CD4-positive, alpha-beta T cell treated with Interleukin-17A for 4 hours (primary cell): Measurements from ENCODE around the gene LRRC42.
"Not testable (repeated sequence)": the region's sequence is repeated elsewhere in the genome, so short reads cannot be mapped to it uniquely, and the experiment has no call there.

ENCODE experiments used
- DNase-seq: peaks from one replicate; pipeline ENCODE4 v3.0.0-alpha.2; 2020; ENCODE audit warnings: mixed read lengths

Gene LRRC42

GRCh38 chr1:53968125-53968513 is 22.0 kb downstream of the LRRC42 start:
- DNase-seq, result no peak

GRCh38 chr1:53969323-53969722 is 23.2 kb downstream of the LRRC42 start:
- not testable (repeated sequence) for DNase-seq

- DNase-seq, result no peak
These were observed 25.6 kb downstream of the LRRC42 start for GRCh38 chr1:53971718-53972117.

- DNase-seq, result no peak
These were observed 29.7 kb downstream of the LRRC42 start for GRCh38 chr1:53975861-53976260.

GRCh38 chr1:53979712-53980450 is 33.7 kb downstream of the LRRC42 start:
- no peak for DNase-seq

GRCh38 chr1:53981220-53981619 is 35.1 kb downstream of the LRRC42 start:
- DNase-seq, result no peak

GRCh38 chr1:53982034-53982762 is 36.0 kb downstream of the LRRC42 start:
- no peak for DNase-seq

- no peak for DNase-seq
These were observed 36.6 kb downstream of the LRRC42 start for GRCh38 chr1:53982763-53983104.

GRCh38 chr1:53984726-53985125 is 38.6 kb downstream of the LRRC42 start:
- DNase-seq, result no peak

- no peak for DNase-seq
These were observed 40.3 kb downstream of the LRRC42 start for GRCh38 chr1:53986458-53986857.

GRCh38 chr1:53987880-53988279 is 41.7 kb downstream of the LRRC42 start:
- DNase-seq, result no peak

GRCh38 chr1:53992085-53992874 is 46.1 kb downstream of the LRRC42 start:
- no peak for DNase-seq

- DNase-seq, result not testable (repeated sequence)
These were observed 48.4 kb downstream of the LRRC42 start for GRCh38 chr1:53994516-53994915.

GRCh38 chr1:53995683-53996082 is 49.5 kb downstream of the LRRC42 start:
- DNase-seq, result no peak

- DNase-seq, result no peak
These were observed 52.1 kb downstream of the LRRC42 start for GRCh38 chr1:53998223-53998622.

- no peak for DNase-seq
These were observed 53.8 kb downstream of the LRRC42 start for GRCh38 chr1:53999920-54000319.

GRCh38 chr1:54001591-54001990 is 55.4 kb downstream of the LRRC42 start:
- no peak for DNase-seq

- no peak for DNase-seq
These were observed 56.5 kb downstream of the LRRC42 start for GRCh38 chr1:54002544-54003248.

GRCh38 chr1:54003249-54003646 is 57.1 kb downstream of the LRRC42 start:
- no peak for DNase-seq

GRCh38 chr1:54003750-54004480 is 57.8 kb downstream of the LRRC42 start:
- not testable (repeated sequence) for DNase-seq

GRCh38 chr1:54004481-54005049 is 58.4 kb downstream of the LRRC42 start:
- DNase-seq, result no peak

GRCh38 chr1:54006508-54006907 is 60.4 kb downstream of the LRRC42 start:
- DNase-seq, result no peak
